GM19238 (cell line): ENCODE results near the gene UGT3A1.

ENCODE experiments used
- DNase-seq: peaks from one replicate; pipeline ENCODE4 v3.0.0; 2011; ENCODE audit warnings: low spot score; ENCODE audit not compliant: insufficient read length

Gene UGT3A1

GRCh38 chr5:35908814-35909213, 82.4 kb downstream of the UGT3A1 start:
- no peak for DNase-seq

GRCh38 chr5:35908228-35908627, 83.0 kb downstream of the UGT3A1 start:
- no peak for DNase-seq

DNA sequence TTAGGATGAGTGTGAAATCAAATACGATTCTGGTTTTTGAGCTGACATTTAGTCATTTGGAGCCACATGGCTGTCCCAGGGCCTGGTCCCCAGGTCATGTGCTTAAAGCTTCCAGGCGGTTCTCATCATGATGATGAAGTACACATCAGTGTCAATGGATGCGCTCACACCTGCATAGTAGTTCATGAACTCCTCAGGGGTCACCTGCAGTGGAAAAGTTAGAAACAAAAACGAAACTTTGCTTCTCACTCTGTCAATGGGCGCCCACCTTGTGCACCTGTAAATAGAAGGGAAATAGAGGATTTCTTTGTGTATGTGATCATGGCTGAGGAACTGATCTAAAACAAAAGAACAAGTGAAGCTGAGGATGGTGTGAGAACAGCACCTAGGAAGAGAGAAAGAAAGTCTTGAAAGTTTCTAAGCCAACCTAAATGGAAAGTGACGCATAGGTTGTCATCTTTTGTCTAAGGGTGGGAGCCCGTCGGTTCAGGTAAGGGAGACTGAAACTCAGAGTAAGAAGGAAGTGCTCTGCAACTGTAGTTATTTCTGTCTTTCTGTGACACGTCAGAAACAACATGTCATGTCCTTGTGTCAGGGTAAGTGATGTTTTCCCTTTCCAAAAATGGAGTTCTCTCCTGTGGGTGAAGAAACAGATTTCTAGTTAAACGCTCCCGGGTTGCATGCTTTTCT, 86.6 kb downstream of the UGT3A1 start:
- peak; percentile 21 for DNase-seq

DNA sequence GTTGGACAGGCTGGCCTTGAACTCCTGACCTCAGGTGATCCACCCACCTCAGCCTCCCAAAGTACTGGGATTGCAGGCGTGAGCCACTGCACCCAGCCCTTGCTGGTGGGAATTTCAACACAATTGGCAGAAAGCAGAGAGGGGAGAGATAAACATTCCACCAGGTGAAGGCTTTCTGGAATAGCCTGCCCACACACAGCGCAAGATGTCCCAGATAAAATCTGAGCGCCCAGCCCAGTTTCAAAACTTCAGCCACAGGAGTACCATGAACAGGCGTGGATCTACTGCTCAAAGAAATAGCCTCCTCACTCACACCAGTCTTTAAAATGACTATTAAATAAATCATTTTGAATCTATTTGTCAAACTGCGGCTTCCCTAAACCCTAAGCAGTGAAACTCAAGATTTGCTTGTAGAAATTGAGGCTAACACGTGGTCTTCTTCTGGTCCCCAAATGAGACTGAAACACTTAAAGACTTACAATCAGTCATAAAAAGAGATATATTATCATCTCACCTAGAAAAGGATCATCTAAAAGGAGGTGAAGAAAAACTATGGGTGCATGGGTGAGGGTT, 87.5 kb downstream of the UGT3A1 start:
- no peak for DNase-seq

DNA sequence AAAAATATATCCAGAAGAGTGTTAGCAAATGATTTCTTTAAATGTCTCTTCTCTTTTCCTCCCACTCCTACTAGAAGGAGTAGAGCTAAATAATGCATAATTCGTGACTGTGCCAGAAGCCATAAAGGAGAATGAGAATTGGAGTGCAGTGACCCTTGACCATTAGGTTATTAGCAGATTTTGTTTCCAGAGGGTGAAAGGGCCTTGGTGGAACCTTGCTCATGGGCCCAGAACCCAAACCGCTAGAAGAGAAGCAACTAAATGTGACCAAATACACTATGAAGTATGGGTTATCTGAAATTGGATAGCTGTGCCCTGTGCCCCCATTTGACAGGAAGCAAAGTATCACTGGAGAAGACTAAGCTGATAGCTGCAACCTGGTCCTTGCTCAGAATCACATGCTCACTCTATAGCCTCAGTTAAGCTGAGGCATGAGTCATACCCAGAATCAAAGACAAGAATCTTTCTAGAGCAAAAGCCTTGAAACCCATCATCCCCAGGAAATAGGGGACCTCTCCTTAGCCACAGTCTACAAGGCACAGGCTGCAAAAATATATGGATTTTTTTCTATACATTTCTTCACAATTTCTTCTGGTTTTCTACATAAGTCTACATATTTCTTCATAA, 89.0 kb downstream of the UGT3A1 start:
- DNase-seq = peak; percentile 23
